ENCODE measurements around the gene HMGCL.
"Not testable (repeated sequence)": the region's sequence is repeated elsewhere in the genome, so short reads cannot be mapped to it uniquely, and the experiment has no call there.

Gene HMGCL

DNA sequence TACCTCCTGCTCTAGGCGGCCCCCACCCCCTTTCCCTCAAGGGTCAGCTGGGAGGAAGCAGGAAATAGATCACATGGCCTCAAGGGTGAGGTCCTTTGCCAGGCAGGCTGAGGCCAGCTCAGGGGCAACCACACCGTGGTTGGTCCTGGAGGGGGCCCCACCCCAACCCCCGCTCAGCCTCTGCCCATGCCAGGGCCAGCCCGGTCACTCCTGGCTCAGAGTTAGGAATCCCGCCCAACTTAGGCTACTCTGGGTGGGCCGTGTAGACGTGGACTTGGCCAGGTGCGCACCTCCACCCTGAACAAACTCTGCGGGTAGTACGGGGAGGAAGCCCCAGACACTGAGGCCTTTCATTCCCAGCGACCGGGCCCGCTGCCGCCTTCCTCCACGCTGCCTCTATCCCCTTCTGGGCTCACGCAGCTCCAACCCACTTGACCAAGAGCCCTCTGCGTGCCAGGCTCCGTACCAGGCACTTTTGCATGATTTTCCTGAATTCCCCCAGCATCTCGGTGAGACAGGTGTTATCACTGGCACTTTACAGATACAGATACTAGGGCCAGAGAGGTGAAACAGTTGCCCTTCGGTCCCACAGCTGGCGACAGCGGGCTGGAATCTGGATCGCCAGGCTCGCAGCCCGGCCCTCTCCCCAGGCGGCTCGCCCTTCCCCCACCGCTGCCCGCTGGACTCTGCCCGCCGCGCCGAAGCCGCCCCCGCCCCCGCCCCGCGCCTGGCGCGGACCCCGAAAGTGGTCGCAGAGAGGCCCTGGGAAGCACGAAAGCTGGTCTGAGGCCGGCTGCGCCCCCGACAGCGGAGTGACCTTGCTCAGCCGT, 25.4 kb downstream of the HMGCL start:
- peak; percentile 90 for DNase-seq (ENCODE audit: insufficient read length, low spot score)

DNA sequence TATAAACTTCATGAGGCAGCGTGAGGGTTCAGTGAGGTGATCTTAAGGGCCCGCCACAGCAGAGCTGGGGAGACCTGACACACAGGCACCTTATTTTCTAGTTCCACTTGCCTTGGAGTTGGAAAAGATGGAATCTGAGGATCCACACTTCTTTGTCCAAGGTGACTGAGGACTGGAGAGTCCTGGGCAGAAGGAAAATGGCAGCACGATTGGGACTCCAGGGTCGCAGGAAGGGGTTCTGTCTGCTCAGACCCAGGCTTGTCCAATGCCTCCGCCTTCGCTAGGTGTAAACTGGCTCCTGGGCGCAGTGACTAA, 26.0 kb downstream of the HMGCL start:
- DNase-seq (ENCODE audit: insufficient read length, low spot score) (no peak), FAIRE-seq (no peak)

More for the DNA sequence above, 25.4 kb downstream of the HMGCL start:
- peak; percentile 83 for FAIRE-seq

DNA sequence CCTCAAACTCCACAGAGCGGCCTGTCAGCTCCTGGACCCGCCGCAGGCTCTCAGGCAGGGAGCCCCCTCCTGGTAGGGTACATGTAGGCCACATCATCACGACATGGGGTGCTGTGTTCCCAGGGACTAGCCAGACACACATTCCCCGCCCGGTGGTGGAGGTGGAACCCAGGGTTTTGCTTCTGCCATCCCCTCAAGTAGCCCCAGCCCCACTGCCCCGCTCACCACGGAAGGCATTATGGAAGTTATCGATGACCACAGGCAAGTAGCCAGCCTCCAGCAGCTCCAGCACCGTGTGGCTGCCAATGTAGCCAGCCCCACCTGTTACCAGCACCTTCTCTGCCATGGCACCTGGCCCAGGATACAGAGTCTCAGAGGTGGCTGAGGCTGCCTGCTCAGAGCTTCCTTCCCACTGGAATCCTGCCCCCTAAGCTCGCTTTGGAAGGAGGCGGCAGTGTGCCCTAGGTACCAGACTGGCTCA, 26.5 kb downstream of the HMGCL start:
- DNase-seq (ENCODE audit: insufficient read length, low spot score): no peak
- FAIRE-seq: no peak

DNA sequence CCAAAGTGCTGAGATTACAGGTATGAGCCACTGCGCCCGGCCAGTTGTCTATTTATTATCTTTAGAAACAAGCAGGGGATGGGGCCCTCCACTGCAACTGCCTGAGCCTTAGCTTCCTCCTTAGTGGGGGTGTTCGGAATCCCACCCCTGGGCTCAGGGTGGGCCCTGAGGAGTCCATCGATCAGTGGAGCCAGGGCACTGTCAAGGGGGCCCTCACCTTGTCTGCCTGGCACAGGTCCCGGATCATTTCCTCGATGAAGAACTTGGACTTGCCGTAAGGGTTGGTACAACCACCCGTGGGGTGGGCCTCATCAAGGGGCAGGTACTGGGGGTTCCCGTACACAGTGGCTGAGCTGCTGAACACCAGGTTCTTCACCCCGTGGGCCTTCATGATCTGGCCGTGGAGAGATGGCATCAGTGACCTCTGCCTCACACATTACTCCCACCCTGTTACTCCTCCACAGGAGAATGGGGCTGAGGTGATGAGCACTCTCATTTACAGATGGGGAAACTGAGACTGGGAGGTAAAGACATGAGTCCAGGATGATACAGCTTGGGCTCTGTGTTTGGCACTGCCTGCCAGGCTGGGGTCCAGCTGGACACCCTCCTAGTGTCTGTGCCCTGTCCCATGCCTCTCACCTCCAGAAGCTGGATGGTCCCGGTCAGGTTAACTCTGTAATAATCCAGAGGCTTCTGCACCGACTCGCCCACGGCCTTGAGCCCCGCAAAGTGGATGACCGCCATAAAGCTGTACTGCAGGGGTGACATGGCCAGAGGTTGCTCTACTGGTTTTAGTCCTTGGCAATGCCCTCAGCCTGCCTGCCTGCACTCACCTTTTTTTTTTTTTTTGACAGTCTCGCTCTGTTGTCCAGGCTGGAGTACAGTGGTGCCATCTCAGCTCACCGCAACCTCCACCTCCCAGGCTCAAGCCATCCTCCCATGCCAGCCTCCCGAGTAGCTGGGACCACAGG, 27.5 kb downstream of the HMGCL start:
- no peak for FAIRE-seq
- DNase-seq (ENCODE audit: insufficient read length, low spot score): no peak

DNA sequence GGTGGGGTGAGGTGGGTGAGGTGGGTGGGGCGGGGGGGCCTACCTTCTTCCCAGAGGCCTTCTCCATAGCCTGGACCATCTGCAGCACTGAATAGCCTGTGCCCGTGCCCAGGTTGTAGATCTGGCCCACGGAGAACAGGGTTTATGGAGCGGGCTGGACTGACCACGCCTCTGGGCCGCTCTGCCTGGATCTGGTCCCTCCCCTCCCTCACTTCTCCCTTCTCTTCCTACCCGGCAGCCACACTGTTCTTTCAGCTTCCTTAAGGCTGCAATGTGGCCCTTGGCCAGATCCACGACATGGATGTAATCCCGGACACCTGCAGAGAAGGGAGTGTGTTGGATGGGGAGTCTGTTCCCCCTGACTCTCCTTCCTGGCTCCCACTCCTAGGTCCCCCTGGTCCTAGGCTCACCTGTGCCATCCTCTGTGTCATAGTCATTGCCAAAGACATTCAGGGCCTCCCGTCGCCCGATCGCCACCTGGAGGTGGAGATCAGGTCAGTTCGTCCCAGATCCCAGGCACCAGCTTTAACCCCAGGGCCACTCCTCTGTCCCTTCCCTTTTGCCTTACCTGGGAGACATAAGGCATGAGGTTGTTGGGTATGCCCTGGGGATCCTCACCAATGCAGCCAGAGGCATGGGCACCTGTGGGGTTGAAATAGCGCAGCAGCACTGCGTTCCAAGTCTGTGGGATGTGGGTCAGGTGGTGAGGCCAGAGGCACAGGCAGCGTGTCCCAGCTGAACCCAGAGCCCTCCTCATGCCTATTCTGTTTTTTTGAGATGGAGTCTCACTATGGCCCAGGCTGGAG, 28.6 kb downstream of the HMGCL start:
- DNase-seq (ENCODE audit: insufficient read length, low spot score): no peak
- FAIRE-seq: no peak

DNA sequence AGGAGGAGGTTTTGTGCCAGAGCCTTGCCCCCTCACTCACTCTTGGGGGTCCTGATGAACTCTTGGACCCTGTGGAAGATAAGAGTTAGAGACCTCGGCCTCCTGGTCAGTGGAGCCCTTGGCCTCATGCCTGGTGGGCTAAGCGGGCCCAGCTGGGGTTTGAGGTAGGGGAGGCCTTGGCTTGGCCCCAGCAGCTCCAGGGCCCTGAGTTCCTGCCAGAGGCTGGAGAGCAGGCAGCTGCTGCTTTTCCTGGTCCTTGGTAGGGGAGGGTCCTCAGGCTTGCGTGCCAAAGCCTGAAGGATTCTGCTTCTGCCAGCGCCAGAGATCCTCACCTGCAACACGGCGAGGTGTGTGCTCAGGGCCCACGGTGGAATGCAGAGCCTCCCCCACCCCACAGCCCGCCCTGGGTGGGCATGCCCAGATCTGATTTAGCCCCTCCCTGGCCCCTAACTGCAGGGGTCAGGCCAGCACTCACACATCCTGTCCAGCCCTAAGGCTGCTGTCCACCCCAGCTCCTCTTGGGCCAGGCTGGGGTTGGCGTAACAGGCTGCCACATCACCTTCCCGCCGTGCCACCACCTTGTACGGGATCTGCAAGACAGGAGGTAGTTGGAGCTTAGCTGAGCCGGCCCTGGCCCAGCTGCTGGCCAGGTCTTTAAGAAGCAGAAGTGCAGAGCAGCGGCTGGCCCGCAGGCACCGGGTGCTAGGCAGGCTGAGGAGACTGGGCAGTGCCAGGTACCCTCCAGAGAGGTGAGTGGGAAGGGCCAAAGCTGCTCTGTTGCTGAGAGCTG, 29.4 kb downstream of the HMGCL start:
- FAIRE-seq: no peak
- no peak for DNase-seq (ENCODE audit: insufficient read length, low spot score)

DNA sequence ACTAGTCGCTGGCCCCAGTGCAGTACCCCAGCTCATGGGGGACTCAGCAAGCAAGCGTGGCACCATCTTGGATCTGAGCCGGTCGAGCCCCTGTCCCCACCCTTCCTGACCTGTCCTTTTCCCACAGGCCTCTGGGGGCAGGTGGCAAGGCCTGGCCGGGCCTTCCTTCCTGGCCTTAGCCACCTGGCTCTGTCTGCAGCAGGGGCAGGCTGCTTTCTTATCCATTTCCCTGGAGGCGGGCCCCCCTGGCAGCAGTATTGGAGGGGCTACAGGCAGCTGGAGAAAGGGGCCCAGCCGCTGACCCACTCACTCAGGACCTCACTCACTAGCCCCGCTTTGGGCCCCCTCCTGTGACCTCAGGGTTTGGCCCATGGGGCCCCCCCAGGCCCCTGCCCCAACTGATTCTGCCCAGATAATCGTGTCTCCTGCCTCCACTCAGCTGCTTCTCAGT, 30.5 kb downstream of the HMGCL start:
- not testable (repeated sequence) for FAIRE-seq; DNase-seq (ENCODE audit: insufficient read length, low spot score)

DNA sequence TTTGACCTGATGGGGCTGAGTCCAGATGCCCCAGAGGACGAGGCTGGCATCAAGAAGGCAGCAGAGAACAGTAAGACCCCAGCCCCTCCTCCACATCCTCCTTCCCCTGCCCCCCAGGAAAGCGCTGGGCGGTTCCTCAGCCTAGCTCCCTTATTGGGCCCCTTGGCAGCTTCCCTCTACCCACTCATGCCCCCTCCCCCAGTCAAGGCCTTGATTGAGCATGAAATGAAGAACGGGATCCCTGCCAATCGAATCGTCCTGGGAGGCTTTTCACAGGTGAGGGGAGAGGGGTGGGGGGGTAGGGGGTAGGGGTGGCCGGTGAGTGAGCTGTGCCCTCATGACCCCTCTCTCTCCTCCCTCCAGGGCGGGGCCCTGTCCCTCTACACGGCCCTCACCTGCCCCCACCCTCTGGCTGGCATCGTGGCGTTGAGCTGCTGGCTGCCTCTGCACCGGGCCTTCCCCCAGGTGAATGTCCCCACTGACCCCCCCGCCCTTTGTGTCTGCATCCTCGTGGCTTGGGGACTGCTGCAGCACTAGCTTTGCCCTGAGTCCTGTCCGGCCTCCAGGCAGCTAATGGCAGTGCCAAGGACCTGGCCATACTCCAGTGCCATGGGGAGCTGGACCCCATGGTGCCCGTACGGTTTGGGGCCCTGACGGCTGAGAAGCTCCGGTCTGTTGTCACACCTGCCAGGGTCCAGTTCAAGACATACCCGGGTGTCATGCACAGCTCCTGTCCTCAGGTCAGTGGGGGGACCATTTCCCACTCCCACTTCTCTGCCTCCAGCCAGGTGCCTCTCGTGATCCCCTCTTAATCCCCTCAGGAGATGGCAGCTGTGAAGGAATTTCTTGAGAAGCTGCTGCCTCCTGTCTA, 31.1 kb downstream of the HMGCL start:
- no peak for DNase-seq (ENCODE audit: insufficient read length, low spot score)
- FAIRE-seq: no peak

DNA sequence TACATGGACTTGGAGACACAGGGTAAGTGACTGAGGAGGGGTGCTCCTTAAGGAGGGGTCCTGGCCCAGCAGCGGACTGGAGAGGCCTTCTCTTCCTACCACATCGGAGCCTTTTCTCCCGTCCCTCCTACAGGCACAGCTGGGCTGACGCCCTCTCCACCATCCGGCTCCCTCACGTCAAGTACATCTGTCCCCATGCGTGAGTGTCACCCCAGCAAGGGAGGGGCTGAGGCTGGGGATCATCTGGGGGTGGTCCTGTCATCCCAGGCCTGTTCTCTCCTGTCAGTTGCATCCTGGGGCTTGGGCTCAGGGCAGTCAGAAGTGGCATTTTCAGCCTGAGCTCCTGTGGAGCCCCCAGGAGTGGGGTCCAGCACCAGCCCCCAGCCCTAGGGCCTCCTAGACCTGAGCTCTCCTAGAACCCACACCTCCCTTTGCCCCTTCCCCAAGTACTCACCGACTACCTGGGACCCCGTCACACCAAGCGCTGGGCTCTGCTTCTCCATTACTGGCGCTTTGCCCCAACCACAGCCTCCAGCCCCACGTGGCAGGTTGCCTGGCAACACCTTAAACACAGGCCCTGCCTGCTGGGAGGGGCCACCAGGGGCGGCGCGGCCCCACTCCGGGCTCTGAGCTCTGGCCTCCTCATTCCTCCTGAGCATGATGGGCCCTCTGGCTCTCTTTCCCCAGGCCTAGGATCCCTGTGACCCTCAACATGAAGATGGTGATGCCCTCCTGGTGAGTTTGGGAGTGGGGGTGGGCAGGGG, 32.0 kb downstream of the HMGCL start:
- DNase-seq (ENCODE audit: insufficient read length, low spot score): no peak
- FAIRE-seq: no peak

DNA sequence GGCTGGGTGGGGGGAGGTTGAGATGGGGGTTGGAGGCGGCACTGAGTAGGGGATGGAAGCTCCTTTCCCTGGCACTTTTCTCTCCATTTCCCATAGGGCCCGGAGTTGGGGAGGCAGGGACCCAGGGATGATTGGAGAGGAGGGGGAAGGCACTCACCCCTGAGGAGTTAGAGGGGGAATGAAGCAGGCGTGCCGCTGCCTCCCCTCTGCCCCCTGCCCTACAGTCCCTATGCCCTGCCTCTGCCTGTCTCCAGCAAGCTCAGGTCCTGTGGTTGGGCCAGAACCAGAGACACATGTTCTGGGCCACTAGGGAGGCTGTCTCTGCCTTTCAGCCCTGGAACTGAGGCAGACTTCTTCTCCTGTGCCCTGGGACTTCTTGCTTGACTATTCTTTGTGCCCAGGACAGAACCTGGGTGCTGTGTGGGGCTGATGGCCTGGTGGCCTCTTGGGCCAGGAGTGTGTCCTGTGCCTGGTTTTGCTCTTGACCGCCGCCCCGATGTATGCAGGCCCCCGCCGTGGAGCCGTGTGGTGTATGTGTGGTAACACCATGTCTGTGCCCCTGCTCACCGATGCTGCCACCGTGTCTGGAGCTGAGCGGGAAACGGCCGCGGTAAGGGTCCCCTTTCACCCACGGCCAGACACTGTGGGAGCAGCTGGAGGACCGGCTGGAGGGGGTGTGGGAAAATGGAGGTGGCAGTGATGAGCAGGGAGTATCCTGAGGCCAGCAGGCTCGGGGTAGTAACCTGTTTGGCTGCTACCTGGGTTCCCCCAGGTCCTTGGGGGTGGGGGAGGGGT, 32.9 kb downstream of the HMGCL start:
- DNase-seq (ENCODE audit: insufficient read length, low spot score) (no peak), FAIRE-seq (no peak)

DNA sequence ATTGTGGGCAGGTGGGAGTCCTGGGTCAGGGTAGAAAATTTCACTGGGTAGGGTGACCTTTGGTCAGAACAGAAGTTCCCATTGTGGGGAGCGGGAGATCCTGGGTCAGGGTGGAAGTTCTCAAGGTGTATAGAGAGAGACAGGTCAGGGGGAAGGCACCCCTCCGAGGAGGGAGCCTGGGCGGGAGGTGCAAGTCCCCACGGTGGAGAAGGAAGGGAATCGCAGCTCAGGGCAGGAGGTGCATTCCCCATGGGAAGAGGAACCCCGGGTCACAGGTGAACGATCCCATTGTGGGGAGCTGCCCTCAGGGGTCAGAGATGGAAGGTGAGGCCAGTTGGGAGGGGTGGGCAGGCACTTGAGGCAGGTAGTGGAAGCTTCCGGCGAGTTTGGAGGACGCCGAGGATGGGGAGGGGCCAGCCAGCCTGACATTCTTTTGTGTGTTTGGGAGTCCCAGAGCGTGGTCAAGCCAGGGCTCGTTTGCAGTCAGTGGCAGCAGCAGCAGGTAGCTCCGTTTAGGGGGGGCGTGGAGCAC, 33.6 kb downstream of the HMGCL start:
- DNase-seq (ENCODE audit: insufficient read length, low spot score): no peak
- FAIRE-seq: no peak

DNA sequence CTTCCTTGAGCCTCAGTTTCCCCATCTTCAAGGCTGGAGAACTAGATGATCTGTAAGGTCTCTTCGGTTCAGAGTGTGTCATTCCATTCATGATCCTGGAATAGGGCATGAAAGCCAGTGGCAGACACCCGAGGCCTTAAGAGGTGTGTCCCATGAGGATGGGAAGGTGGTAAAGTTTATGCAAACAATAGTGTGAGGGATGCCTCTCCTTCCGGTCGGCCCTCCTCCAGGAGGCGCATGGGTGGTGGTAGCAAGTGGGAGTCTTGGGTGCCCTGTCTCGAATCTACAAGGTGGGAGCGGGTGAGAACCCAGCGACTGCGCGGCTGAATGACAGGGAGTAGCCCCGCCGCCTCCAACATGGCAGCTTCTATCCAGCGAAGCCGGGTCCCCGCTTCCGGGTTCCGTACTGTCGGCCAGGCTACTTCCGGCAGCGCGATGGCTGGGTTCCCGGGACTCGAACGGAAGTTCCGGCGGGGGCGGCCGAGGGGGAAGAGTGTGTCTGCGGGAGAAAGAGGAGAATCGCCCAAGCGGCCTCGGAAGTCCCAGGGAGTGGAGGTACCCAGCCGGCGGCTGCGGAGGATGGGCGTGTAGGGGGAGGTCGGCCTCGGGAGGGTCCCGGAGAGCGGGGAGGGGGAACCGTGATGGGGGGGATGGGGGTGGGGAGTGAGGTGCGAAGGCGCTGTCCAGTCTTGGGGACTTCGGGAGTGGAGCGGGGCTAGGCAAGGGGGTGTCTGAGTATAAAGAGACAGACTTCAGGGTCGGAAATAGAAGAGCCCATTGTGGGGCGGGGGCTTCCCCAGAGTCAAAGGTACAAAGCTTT, 34.3 kb downstream of the HMGCL start, which contains the start of gene LYPLA2:
Gene LYPLA2, plus strand, starts transcription at position 450 of the 820 bp plus-strand sequence. CDS start 1,538 bp downstream, outside the sequence.
- FAIRE-seq (no peak), DNase-seq (ENCODE audit: insufficient read length, low spot score) (peak; percentile 83)

DNA sequence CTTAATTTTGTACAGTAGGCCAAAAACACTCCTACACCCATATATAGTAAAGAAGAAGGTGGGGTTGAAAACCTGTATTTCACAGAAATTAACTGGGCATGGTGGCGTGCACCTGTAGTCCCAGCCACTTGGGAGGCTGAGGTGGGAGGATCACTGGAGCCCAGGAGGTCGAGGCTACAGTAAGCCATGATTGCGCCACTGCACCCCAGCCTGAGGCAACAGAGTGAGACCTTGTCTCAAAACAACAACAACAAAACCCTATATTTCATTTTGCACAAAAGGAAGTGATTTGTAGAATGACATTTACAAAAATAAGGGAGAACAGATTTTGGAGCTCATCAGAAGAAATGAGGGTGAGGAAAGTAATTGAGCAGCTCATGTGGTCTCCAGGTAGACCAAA, 36.5 kb downstream of the HMGCL start:
- no peak for DNase-seq (ENCODE audit: insufficient read length, low spot score)
- no peak for FAIRE-seq

DNA sequence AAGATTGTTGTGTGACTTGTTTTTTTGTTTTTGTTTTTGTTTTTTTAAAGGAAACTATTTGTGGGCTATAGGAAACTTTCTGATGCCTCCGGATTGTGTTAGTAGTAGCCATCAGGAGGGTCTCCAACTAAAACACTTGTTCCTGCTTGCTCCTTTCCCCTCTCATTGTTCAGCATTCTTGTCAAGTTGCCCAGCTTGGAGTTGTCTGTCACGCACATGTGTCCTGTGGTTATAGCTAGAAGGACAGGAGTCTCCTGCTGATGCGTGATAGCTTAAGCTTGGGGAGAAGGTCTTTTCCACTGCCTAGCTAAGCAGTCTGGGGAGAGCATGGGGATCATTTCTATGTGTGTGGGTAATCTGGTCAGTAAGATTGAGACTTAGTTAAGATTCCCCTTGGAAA, 37.5 kb downstream of the HMGCL start:
- DNase-seq (ENCODE audit: insufficient read length, low spot score): no peak
- no peak for FAIRE-seq

DNA sequence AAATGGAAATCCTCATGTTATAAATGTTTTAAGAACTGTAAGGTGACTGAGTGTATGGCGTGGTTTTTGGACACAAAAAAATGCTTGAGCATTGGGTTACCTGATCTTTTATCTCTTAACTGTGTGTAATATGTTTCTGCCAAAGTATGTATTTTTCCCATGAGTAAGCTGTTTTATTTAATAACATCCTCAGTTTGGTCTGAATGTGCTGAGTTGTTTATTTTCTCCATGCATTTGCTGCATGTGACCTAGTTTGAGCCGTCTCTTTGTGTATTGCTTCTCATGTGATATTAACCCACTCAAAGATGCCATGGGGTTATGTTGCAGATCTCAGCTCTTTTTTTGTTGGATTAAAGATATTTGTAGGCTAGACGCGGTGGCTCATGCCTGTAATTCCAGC, 40.4 kb downstream of the HMGCL start:
- DNase-seq (ENCODE audit: insufficient read length, low spot score): no peak
- no peak for FAIRE-seq

DNA sequence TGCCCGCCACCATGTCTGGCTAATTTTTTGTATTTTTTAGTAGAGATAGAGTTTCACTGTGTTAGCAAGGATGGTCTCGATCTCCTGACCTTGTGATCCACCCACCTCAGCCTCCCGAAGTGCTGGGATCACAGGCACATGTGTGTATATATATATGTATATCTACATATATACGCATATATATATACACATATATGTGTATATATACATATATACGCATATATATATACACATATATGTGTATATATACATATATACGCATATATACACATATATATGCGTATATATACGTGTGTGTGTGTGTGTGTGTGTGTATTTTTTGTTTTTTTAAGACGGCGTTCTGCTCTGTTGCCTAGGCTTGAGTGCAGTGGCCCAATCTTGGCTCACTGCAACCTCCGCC, 42.1 kb downstream of the HMGCL start:
- not testable (repeated sequence) for DNase-seq (ENCODE audit: insufficient read length, low spot score); FAIRE-seq

All from HTR-8/SVneo (cell line).